ENCODE results near the gene ADM2.

DNA sequence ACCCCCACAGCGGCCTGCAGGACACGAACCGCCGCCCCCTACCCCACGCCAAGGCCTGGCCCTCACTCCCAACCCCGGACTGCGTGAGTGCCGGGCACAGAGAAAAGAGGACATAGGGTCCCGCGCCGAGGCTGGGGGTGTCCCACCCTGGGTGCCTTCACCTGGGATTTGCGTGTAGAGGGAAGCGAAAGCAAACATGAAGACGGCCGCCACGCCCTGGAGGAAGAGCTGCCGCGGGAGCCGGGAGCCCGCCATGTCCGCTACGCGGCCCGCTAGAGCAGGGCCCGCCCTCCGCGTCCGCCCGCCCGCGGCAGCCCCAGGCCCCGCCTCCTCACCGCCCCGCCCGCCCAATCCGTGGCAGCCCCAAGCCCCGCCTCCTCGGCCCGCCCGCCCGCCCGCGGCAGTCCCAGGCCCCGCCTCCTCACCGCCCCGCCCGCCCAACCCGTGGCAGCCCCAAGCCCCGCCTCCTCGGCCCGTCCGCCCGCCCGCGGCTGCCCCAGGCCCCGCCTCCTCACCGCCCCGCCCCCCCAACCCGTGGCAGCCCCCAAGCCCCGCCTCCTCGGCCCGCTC is 26.2 kb downstream of the ADM2 start, which contains the start of gene LMF2:
- TF ChIP-seq, protein P1, sequence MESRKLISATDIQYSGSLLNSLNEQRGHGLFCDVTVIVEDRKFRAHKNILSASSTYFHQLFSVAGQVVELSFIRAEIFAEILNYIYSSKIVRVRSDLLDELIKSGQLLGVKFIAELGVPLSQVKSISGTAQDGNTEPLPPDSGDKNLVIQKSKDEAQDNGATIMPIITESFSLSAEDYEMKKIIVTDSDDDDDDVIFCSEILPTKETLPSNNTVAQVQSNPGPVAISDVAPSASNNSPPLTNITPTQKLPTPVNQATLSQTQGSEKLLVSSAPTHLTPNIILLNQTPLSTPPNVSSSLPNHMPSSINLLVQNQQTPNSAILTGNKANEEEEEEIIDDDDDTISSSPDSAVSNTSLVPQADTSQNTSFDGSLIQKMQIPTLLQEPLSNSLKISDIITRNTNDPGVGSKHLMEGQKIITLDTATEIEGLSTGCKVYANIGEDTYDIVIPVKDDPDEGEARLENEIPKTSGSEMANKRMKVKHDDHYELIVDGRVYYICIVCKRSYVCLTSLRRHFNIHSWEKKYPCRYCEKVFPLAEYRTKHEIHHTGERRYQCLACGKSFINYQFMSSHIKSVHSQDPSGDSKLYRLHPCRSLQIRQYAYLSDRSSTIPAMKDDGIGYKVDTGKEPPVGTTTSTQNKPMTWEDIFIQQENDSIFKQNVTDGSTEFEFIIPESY (IDR thresholded peaks at IDR 0.05; ENCODE audit: borderline replicate concordance, low read depth): no peak
- no peak for TF ChIP-seq CTCF (IDR thresholded peaks at IDR 0.05)
- TF ChIP-seq, protein P2, sequence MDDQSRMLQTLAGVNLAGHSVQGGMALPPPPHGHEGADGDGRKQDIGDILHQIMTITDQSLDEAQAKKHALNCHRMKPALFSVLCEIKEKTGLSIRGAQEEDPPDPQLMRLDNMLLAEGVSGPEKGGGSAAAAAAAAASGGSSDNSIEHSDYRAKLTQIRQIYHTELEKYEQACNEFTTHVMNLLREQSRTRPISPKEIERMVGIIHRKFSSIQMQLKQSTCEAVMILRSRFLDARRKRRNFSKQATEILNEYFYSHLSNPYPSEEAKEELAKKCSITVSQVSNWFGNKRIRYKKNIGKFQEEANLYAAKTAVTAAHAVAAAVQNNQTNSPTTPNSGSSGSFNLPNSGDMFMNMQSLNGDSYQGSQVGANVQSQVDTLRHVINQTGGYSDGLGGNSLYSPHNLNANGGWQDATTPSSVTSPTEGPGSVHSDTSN (IDR thresholded peaks at IDR 0.05): no peak

All from SK-N-SH (cell line).